PC-9 (cell line): ENCODE measurements around the gene SYT15. TPM values are rescaled to one million over a fixed set of nuclear protein-coding genes. Genes with fewer than 3 reads are reported as not detected.
A peak's percentile ranks its signal among the peaks of the same experiment; 100 is the strongest.

Source experiments
- BruUV-seq: library from RNA; stranded (reverse); fragments of 400-500 nt; replicated peaks from 2 replicates; lab custom pipeline; 2021; lab: Mats Ljungman, UMichigan
- CTCF ChIA-PET: fragments of 300-600 bp; sonication (Branson Sonifier 250); formaldehyde crosslinking; loops from one replicate; lab custom pipeline; 2022; ENCODE audit warnings: antibody characterized with exemption; lab: Charles Lee
- POLR2A ChIA-PET: fragments of 300-600 bp; sonication (Branson Sonifier 250); formaldehyde crosslinking; loops from one replicate; lab custom pipeline; 2022; ENCODE audit warnings: antibody characterized with exemption; ENCODE audit not compliant: unreplicated experiment; lab: Charles Lee
- DNase-seq, 2 experiments: peaks; one replicate each; pipeline versions ENCODE4 v3.0.0 to v3.0.0-alpha.2; 2015 to 2022; ENCODE audit warnings: mixed read lengths in 1 of 2
- H2AFZ ChIP-seq: fragments of 200-600 bp; sonication (generic); 2 replicates; pipeline ENCODE4 v1.8.1; 2017; ENCODE audit warnings: antibody characterized with exemption
- H3F3A ChIP-seq: fragments of 200-600 bp; sonication (generic); 2 replicates; pipeline ENCODE4 v1.8.1; 2017; ENCODE audit warnings: antibody characterized with exemption, mild to moderate bottlenecking, low read depth; ENCODE audit not compliant: insufficient read depth
- H3K27ac ChIP-seq: fragments of 200-600 bp; sonication (generic); 2 replicates; pipeline ENCODE4 v1.6.1; 2016; ENCODE audit warnings: mixed run types
- H3K27me3 ChIP-seq: fragments of 200-600 bp; sonication (generic); 2 replicates; pipeline ENCODE4 v1.6.1; 2016; ENCODE audit warnings: low read depth, mixed run types; ENCODE audit not compliant: insufficient read depth
- H3K36me3 ChIP-seq: fragments of 200-600 bp; sonication (generic); 2 replicates; pipeline ENCODE4 v1.6.1; 2016; ENCODE audit warnings: low read depth, mixed run types
- H3K4me1 ChIP-seq: fragments of 200-600 bp; sonication (generic); replicated peaks from 2 replicates; pipeline ENCODE4 v1.6.1; 2016; ENCODE audit warnings: mixed run types; ENCODE audit not compliant: insufficient read depth
- H3K4me2 ChIP-seq: fragments of 200-600 bp; sonication (generic); 2 replicates; pipeline ENCODE4 v1.6.1; 2017; ENCODE audit warnings: mixed run types
- H3K4me3 ChIP-seq: fragments of 200-600 bp; sonication (generic); 2 replicates; pipeline ENCODE4 v1.6.1; 2016; ENCODE audit warnings: mixed run types
- H3K79me2 ChIP-seq: fragments of 200-600 bp; sonication (generic); 2 replicates; pipeline ENCODE4 v1.6.1; 2017; ENCODE audit warnings: low read depth, mixed run types
- H3K9me2 ChIP-seq: fragments of 200-600 bp; sonication (generic); 2 replicates; pipeline ENCODE4 v1.8.1; 2017; ENCODE audit warnings: mild to moderate bottlenecking; ENCODE audit not compliant: insufficient read depth
- H3K9me3 ChIP-seq: fragments of 200-600 bp; sonication (generic); 2 replicates; pipeline ENCODE4 v1.8.1; 2016; ENCODE audit warnings: low read depth; ENCODE audit not compliant: insufficient read depth
- H4K20me1 ChIP-seq: fragments of 200-600 bp; sonication (generic); 2 replicates; pipeline ENCODE4 v1.8.1; 2017; ENCODE audit not compliant: insufficient read depth
- CTCF ChIP-seq: fragments of 200-600 bp; sonication (generic); conservative IDR thresholded peaks from 2 replicates; pipeline ENCODE4 v1.6.1; 2017; ENCODE audit warnings: mixed run types, antibody characterized with exemption, mild to moderate bottlenecking, moderate library complexity
- EZH2 ChIP-seq: fragments of 200-600 bp; sonication (generic); IDR thresholded peaks from 2 replicates; pipeline ENCODE4 v1.8.0; 2017; ENCODE audit warnings: antibody characterized with exemption, low read depth
- intact Hi-C: fragments of 100-400 bp; cut with micrococcal nuclease; formaldehyde crosslinking; loops from one replicate; pipeline ENCODE4 v1.10.0; 2022; ENCODE audit not compliant: unreplicated experiment
- total RNA-seq: library from RNA; stranded (reverse); gene quantifications from 2 replicates; pipeline ENCODE4 v1.2.3, GENCODE V29; 2021

Gene SYT15
- total RNA-seq, 1 experiment from 2014 or later, result 1.9 TPM

- no peak for TF ChIP-seq EZH2
- peak; percentile 77 for TF ChIP-seq CTCF
- no peaks in the 10 kb centered on the region for H3K27me3 ChIP-seq
- peak overlapping the region; percentile 57 for H3K27ac ChIP-seq
These were observed 33.7 kb upstream of the SYT15 start for GRCh38 chr10:46544989-46545791.

GRCh38 chr10:46545861-46546590 lies 32.9 kb upstream of the SYT15 start:
- no peak overlapping the region for H3K27ac ChIP-seq
- no peak for DNase-seq
- H3K4me3 ChIP-seq, result no peak overlapping the region
- intact Hi-C loops, result loop anchor here (1.0 to 2.0 kb wide), 2 partner anchors 10 to 17 kb away; partner anchors contain the start of gene GPRIN2
- H2AFZ ChIP-seq, result no peak overlapping the region
- H3K9me2 ChIP-seq, result no peaks in the 10 kb centered on the region
- no peaks in the 10 kb centered on the region for H3K79me2 ChIP-seq
- ChIA-PET CTCF (interaction anchor here (0.6 to 1.5 kb wide), 3 partner anchors 22 to 1394 kb away, joined by 3 to 6 read pairs (median 3); no protein-coding TSS in a partner anchor), POLR2A (no interaction called here)
- no peaks in the 10 kb centered on the region for H3K9me3 ChIP-seq
- no peak for TF ChIP-seq EZH2
- no peak for TF ChIP-seq CTCF
- no peaks in the 10 kb centered on the region for H3K36me3 ChIP-seq
- BruUV-seq, result no TSS peak
- peaks cover 17% of the 10 kb centered on the region; the same call in 1 of the 2 replicates for H3F3A ChIP-seq
- peaks cover 24% of the 10 kb centered on the region for H3K4me1 ChIP-seq
- no peaks in the 10 kb centered on the region for H4K20me1 ChIP-seq
- no peaks in the 10 kb centered on the region for H3K27me3 ChIP-seq
- no peak overlapping the region for H3K4me2 ChIP-seq

More at GRCh38 chr10:46544989-46545791, 33.7 kb upstream of the SYT15 start:
- Histone ChIP-seq H3K4me1 (peaks cover 26% of the 10 kb centered on the region), H3K36me3 (no peaks in the 10 kb centered on the region), H4K20me1 (no peaks in the 10 kb centered on the region), H2AFZ (no peak overlapping the region), H3K9me2 (no peaks in the 10 kb centered on the region), H3K4me2 (peak overlapping the region; percentile 43), H3K4me3 (no peak overlapping the region), H3F3A (peaks cover 17% of the 10 kb centered on the region; the same call in 1 of the 2 replicates), H3K79me2 (no peaks in the 10 kb centered on the region), H3K9me3 (no peaks in the 10 kb centered on the region)
- peak; percentile 74 to 79 for DNase-seq
- intact Hi-C loops, result loop anchor here (2.0 kb wide), 1 partner anchor 16 kb away; no protein-coding TSS in a partner anchor
- CTCF ChIA-PET, result interaction anchor here (0.6 to 1.5 kb wide), 7 partner anchors 11 to 1944 kb away, joined by 3 to 6 read pairs (median 3); partner anchors contain the start of gene GPRIN2
- BruUV-seq, result no TSS peak
- POLR2A ChIA-PET, result interaction anchor here (0.6 kb wide), 3 partner anchors 21 to 862 kb away, joined by 3 read pairs; no protein-coding TSS in a partner anchor
